Right atrium auricular region (tissue), 2 donors: ENCODE results near the gene STK40. TPM values are rescaled to one million over a fixed set of nuclear protein-coding genes. Genes with fewer than 3 reads are reported as not detected.
A peak's percentile ranks its signal among the peaks of the same experiment; 100 is the strongest.

Experiments used
- DNase-seq: peaks from one replicate; pipeline ENCODE4 v3.0.0-alpha.2; 2019; ENCODE audit warnings: low spot score
- H3K27ac ChIP-seq, 2 donors: fragments of 200-600 bp; sonication (generic); 1 replicate in 1 of 2; 2 replicates in 1 of 2; pipeline ENCODE4 v1.5.1; 2016 to 2019
- H3K27me3 ChIP-seq, 2 donors: fragments of 200-600 bp; sonication (generic); one replicate each; pipeline versions ENCODE4 v1.5.1 to v1.6.0; 2017 to 2019
- H3K36me3 ChIP-seq: fragments of 200-600 bp; sonication (generic); one replicate; pipeline ENCODE4 v1.5.1; 2016
- H3K4me1 ChIP-seq, 2 donors: fragments of 200-600 bp; sonication (generic); one replicate each; pipeline versions ENCODE4 v1.5.1 to v1.6.0; 2017 to 2019
- H3K4me3 ChIP-seq, 2 donors: fragments of 200-600 bp; sonication (generic); 1 replicate in 1 of 2; 2 replicates in 1 of 2; pipeline ENCODE4 v1.5.1; 2017 to 2019; ENCODE audit warnings: mild to moderate bottlenecking in 1 of 2, moderate library complexity in 1 of 2
- H3K9me3 ChIP-seq, 2 donors: fragments of 200-600 bp; sonication (generic); one replicate each; pipeline ENCODE4 v1.5.1; 2019
- CTCF ChIP-seq, 2 donors: fragments of 200-600 bp; sonication (generic); IDR thresholded peaks; one replicate each; pipeline ENCODE4 v1.5.1; 2019; ENCODE audit warnings: antibody characterized with exemption in 2 of 2
- total RNA-seq, 2 donors: library from RNA; depleted of rRNA; stranded (reverse); fragments of >200 nt; gene quantifications; one replicate each; pipeline ENCODE4 v1.1.0, GENCODE V29; 2016

Gene STK40
- total RNA-seq, 2 donors from 2014 or later, result 50.5 to 74.7 TPM

DNA sequence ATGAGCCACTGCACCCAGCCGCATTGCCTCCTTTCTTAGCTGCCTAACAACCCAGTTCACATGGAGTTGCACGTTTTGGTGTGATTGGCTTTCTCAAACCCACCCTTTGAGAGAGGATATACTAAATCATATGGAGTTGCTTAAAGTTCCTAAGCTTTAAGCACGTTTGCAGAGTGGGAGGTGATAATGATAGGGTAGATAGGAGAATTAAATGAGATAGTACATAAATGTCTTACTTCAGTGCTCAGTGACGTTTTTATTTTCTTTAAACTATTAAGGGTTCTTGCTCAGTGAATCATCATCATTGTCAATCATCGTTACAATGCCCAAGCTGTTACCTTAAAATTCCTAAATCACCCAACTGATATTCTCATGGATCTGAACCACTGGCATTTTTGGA, 82.5 kb downstream of the STK40 start:
- H3K4me1 ChIP-seq, result peaks cover 0 to 36% of the 10 kb centered on the region in 2 donors
- peaks cover 56% of the 10 kb centered on the region for H3K36me3 ChIP-seq
- TF ChIP-seq CTCF (IDR thresholded peaks at IDR 0.05), result no peak

DNA sequence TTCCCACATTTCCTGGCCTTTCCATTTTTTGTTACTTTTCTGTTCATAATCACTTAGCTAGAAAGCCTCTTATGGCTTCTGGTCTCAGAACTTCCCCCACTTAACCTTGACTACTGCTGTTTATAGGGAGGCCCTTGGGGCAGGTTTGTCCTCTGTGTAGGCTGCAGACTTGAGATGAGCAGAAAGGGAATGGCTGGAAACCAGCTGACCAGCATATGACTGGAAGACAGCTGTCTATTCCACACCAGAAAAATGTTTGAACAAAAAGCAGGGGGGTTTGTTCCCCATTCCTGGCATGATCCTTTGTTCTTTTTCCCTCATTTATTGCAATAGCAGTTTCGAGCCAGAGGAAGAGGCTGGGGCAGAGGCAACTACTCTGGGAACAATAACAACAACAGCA, 84.5 kb downstream of the STK40 start:
- Histone ChIP-seq H3K36me3 (peaks cover 76% of the 10 kb centered on the region), H3K27ac (no peak overlapping the region), H3K9me3 (no peaks in the 10 kb centered on the region), H3K27me3 (no peaks in the 10 kb centered on the region), H3K4me1 (peaks cover 0 to 23% of the 10 kb centered on the region in 2 donors), H3K4me3 (no peak overlapping the region)
- no peak for DNase-seq
- TF ChIP-seq CTCF (IDR thresholded peaks at IDR 0.05), result no peak

More for the DNA sequence above, 82.5 kb downstream of the STK40 start:
- no peaks in the 10 kb centered on the region for H3K9me3 ChIP-seq
- no peaks in the 10 kb centered on the region for H3K27me3 ChIP-seq
- H3K4me3 ChIP-seq, result no peak overlapping the region
- DNase-seq, result no peak
- H3K27ac ChIP-seq, result no peak overlapping the region

GRCh38 chr1:36300526-36300925, 85.2 kb downstream of the STK40 start:
- no peak for TF ChIP-seq CTCF (IDR thresholded peaks at IDR 0.05)
- no peaks in the 10 kb centered on the region for H3K27me3 ChIP-seq
- peaks cover 0 to 16% of the 10 kb centered on the region in 2 donors for H3K4me1 ChIP-seq
- no peak for DNase-seq
- peaks cover 76% of the 10 kb centered on the region for H3K36me3 ChIP-seq
- no peak overlapping the region for H3K4me3 ChIP-seq
- peak overlapping the region; percentile 17 to 57 for H3K27ac ChIP-seq
- no peaks in the 10 kb centered on the region for H3K9me3 ChIP-seq

- TF ChIP-seq CTCF (IDR thresholded peaks at IDR 0.05), result no peak
- no peak overlapping the region for H3K4me3 ChIP-seq
- H3K4me1 ChIP-seq, result peaks cover 0 to 14% of the 10 kb centered on the region in 2 donors
- H3K36me3 ChIP-seq, result peaks cover 77% of the 10 kb centered on the region
- no peak for DNase-seq
- H3K9me3 ChIP-seq, result no peaks in the 10 kb centered on the region
- no peak overlapping the region for H3K27ac ChIP-seq
- no peaks in the 10 kb centered on the region for H3K27me3 ChIP-seq
Observed at GRCh38 chr1:36298640-36299039, 87.1 kb downstream of the STK40 start.

DNA sequence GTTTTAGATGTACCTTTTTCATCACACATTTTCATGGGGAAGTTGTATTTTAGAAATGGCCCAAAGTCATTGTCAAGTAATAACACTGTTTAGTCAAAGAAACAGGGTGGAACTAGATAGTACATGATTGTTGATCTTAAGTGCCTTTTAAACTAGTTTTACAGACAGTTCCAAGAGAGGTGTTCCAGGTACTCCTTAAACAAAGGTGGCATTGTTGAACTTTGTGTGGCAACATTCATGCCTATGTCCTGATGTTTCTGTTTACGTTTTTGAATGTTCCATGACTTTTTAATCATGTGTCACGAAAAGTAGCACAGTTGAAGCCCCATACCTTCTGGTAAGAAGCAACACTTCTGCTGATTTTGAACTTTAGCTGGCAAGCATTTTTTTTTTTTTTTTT, 88.7 kb downstream of the STK40 start:
- H3K27ac ChIP-seq, result no peak overlapping the region
- no peaks in the 10 kb centered on the region for H3K27me3 ChIP-seq
- DNase-seq, result no peak
- no peak overlapping the region for H3K4me3 ChIP-seq
- TF ChIP-seq CTCF (IDR thresholded peaks at IDR 0.05), result no peak
- peaks cover 0 to 14% of the 10 kb centered on the region in 2 donors for H3K4me1 ChIP-seq
- H3K9me3 ChIP-seq, result no peaks in the 10 kb centered on the region
- H3K36me3 ChIP-seq, result peaks cover 79% of the 10 kb centered on the region

- no peak overlapping the region for H3K27ac ChIP-seq
- H3K36me3 ChIP-seq, result peaks cover 79% of the 10 kb centered on the region
- H3K9me3 ChIP-seq, result no peaks in the 10 kb centered on the region
- no peak overlapping the region for H3K4me3 ChIP-seq
- no peak for DNase-seq
- peaks cover 0 to 14% of the 10 kb centered on the region in 2 donors for H3K4me1 ChIP-seq
- no peak for TF ChIP-seq CTCF (IDR thresholded peaks at IDR 0.05)
- no peaks in the 10 kb centered on the region for H3K27me3 ChIP-seq
Observed at GRCh38 chr1:36295390-36295789, 90.3 kb downstream of the STK40 start.
